GM19099 (cell line): ENCODE data around the gene IGIP.

ENCODE experiments used
- POLR2A ChIP-seq: IDR thresholded peaks from 3 replicates; pipeline ENCODE4 v1.6.1; 2011; ENCODE audit warnings: low read depth; ENCODE audit not compliant: insufficient read length; ENCODE audit errors: extremely low read depth

IGIP gene

GRCh38 chr5:140109018-140109758 lies 16.5 kb upstream of the IGIP start:
- no peak for TF ChIP-seq POLR2A

GRCh38 chr5:140109759-140110645 lies 15.7 kb upstream of the IGIP start:
- no peak for TF ChIP-seq POLR2A

GRCh38 chr5:140110646-140110957 lies 15.1 kb upstream of the IGIP start:
- TF ChIP-seq POLR2A, result no peak

DNA sequence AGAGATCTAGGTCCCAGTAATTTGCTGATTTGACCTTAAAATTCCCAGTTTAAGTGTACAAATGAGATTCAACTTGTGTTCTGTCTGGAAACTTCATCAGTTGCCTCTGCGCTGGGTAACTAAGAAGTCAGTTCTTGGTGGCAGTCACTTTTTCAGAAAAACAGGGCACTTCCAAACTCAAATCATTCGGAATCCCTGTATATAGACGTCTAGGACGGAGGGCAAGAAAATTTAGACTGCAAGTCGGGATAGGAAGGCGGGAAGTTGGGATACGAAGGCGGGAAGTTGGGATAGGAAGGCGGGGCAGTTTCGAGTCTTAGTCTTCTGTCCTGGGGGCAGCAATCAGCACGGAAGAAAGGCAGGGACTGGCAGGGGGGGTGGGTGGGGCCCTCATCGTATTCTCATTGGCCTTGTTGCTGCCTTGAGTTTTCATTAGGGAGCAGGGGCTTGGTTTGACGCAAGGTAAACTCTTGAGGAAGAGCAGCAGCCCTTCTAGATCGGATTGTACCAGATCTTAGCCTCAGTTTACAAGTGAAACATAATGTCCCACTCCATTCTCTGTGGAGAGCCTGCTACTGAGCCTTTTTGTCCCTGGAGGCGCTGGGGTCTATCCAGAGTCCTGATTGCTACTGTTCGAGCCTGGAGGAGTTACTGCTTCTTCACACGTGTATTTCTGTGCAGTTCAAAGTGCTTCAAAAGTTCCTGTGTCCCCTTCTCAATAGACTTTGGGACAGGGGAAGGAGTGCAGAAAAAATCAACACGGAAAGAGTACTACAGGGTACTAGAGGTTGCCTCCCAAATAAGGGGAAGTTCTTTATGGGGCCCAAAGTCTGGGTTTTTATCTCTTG lies 14.5 kb upstream of the IGIP start:
- TF ChIP-seq POLR2A, result no peak

GRCh38 chr5:140111859-140112551 lies 13.7 kb upstream of the IGIP start:
- TF ChIP-seq POLR2A, result no peak

GRCh38 chr5:140112685-140113179 lies 13.0 kb upstream of the IGIP start:
- TF ChIP-seq POLR2A, result no peak

DNA sequence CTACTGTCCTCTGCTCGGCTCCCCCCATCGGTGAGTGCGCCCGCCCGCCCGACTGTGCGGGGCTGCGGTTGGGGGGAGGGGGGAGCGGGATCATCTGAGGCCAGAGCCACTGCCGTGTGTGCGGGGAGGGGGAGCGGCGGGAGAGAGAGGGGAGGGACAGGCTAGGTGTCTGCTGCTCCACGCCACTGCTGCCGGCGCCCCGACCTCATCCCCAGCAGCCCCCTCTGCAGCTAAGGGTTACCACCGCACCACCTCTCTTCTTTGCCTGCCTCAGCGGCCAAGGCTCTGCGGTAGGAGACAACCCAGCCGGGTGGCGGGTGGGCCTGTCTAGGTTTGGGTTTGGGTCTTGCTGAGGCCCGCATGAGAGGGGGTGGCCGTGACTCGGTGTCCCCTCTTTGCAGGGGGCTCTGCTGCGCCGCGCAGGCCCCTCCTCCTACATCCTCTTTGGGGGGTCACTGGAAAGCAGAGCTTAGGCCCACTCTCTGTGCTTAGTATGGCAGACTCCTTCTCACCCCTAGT lies 12.5 kb upstream of the IGIP start:
- TF ChIP-seq POLR2A, result no peak

DNA sequence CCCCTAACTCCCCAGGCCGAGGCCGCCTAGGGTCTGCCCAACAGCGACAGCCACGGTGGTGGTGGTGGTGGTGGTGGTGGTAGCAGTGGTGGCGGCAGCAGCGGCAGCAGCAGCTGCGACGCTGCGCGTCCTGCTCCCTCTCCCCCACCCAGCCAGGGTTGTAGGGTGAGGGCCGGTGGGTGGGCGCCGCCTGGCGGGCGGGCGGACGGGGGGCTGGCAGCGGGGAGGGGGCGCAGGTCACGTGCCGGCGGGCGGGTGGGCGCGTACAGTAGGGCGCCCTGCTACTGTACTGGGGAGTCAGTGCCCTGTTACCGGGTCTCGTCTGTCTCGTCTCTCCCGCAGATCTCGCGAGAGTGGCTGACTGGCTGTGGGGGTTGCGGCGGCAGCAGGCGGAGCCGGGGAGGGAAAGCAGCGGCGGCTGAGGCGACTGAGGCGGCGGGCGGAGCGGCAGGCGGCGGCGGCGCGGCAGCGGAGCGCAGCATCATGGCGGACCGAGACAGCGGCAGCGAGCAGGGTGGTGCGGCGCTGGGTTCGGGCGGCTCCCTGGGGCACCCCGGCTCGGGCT lies 12.0 kb upstream of the IGIP start, which contains the start of gene PURA:
PURA (plus strand) TSS at position 411 of the 565 bp plus-strand sequence; CDS start at position 484, 73 bp downstream.
- peak; percentile 82 for TF ChIP-seq POLR2A

GRCh38 chr5:140114341-140115185 lies 11.2 kb upstream of the IGIP start:
- no peak for TF ChIP-seq POLR2A

GRCh38 chr5:140115186-140115500 lies 10.6 kb upstream of the IGIP start:
- TF ChIP-seq POLR2A, result no peak

DNA sequence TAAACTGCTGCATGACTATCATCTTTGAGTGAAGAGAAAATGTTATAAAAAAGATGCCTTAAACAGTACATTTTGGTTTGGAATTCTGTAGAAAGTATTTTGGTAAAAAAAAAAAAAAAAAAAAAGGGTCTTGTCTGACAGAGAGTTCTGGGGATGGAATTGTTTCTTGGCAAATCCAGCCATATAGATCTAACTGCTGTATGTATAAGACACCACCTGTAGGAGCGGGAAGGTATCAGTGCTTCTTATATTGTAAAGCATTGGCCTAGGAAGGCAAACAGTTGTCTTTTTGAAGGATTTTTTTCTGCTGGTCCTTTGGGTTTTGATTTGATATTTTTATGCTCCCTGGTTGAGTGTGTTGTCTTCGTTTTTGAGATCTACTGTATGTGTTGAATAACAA lies 9.0 kb upstream of the IGIP start:
- no peak for TF ChIP-seq POLR2A

GRCh38 chr5:140117523-140117922 lies 8.2 kb upstream of the IGIP start:
- TF ChIP-seq POLR2A, result no peak

DNA sequence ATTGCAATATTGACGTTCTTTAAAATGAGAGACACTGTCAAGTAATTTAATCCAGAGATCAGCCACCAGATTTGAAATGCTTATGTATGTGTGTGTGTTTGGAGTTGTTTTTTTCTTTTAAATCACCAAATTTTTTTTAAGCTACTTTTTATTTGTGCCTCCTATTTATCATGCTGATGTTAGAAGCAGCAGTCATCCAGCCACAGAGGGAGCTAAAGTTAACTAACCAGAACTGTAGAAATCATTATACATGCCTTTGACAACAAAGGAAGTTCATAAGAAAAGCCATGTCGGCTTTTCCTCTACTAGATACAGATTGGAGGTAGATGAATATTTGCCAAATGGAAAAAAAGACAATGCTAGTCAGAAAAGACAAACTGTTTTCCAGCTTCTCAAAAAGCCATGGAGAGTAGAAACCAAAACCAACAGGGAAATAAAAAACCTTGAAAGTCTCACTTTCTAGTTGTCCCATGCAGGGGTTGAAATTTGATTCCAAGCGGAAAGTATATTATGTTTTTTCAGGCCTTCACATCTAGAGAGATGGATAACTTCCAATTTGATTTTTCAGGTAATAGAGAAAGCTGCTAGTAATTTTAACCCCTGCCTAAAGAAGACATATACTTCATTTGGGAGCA lies 7.3 kb upstream of the IGIP start:
- no peak for TF ChIP-seq POLR2A

- TF ChIP-seq POLR2A, result no peak
These were observed 727 bp downstream of the IGIP start for GRCh38 chr5:140126315-140127012.
